Activated CD4-positive, alpha-beta T cell treated with anti-CD3 and anti-CD28 coated beads, Interleukin-2, Interleukin-6, amounts not matched to agents 100 ng/mL and 50 ng/mL, durations not matched to agents 16 hours and 8 hours (primary cell): ENCODE data around the gene COPB2.
"Not testable (repeated sequence)": the region's sequence is repeated elsewhere in the genome, so short reads cannot be mapped to it uniquely, and the experiment has no call there.

Experiments
- DNase-seq: peaks from one replicate; pipeline ENCODE4 v3.0.0-alpha.2; 2020

Gene COPB2

GRCh38 chr3:139389552-139390368, at the start of gene COPB2:
COPB2 (minus strand) TSS chr3:139389647; CDS start chr3:139389550, 97 bp downstream.
- peak; percentile 98 for DNase-seq

- DNase-seq, result no peak
These were observed 45.4 kb upstream of the COPB2 start for GRCh38 chr3:139434764-139435307.

- no peak for DNase-seq
These were observed 44.8 kb upstream of the COPB2 start for GRCh38 chr3:139434228-139434627.

- no peak for DNase-seq
These were observed 43.6 kb upstream of the COPB2 start for GRCh38 chr3:139433089-139433488.

- DNase-seq, result no peak
These were observed 41.0 kb upstream of the COPB2 start for GRCh38 chr3:139430493-139430892.

GRCh38 chr3:139427283-139428060, 38.0 kb upstream of the COPB2 start:
- DNase-seq, result peak; percentile 73

GRCh38 chr3:139425745-139426400, 36.4 kb upstream of the COPB2 start:
- no peak for DNase-seq

- no peak for DNase-seq
These were observed 33.8 kb upstream of the COPB2 start for GRCh38 chr3:139423232-139423631.

GRCh38 chr3:139421460-139421859, 32.0 kb upstream of the COPB2 start:
- no peak for DNase-seq

- DNase-seq, result no peak
These were observed 31.6 kb upstream of the COPB2 start for GRCh38 chr3:139421040-139421439.

- DNase-seq, result no peak
These were observed 28.7 kb upstream of the COPB2 start for GRCh38 chr3:139418144-139418543.

- DNase-seq, result no peak
These were observed 26.8 kb upstream of the COPB2 start for GRCh38 chr3:139416275-139416674.

GRCh38 chr3:139414608-139415224, 25.3 kb upstream of the COPB2 start:
- no peak for DNase-seq

GRCh38 chr3:139412891-139413290, 23.4 kb upstream of the COPB2 start:
- not testable (repeated sequence) for DNase-seq

GRCh38 chr3:139401155-139401554, 11.7 kb upstream of the COPB2 start:
- DNase-seq, result not testable (repeated sequence)

GRCh38 chr3:139396707-139397106, 7.3 kb upstream of the COPB2 start:
- DNase-seq, result no peak

- DNase-seq, result no peak
These were observed 4.7 kb upstream of the COPB2 start for GRCh38 chr3:139394116-139394515.

GRCh38 chr3:139388821-139389551, 461 bp downstream of the COPB2 start:
- DNase-seq, result peak; percentile 20

- no peak for DNase-seq
These were observed 1.4 kb downstream of the COPB2 start for GRCh38 chr3:139388077-139388476.

- DNase-seq, result not testable (repeated sequence)
These were observed 7.2 kb downstream of the COPB2 start for GRCh38 chr3:139382291-139382690.

GRCh38 chr3:139380575-139380974, 8.9 kb downstream of the COPB2 start:
- DNase-seq, result no peak
